Heart left ventricle (tissue), 13 donors: Measurements from ENCODE around the gene PJA1.

Experiments used
- POLR2A ChIP-seq, 2 donors: fragments of 450-650 bp; IDR thresholded peaks; one replicate each; pipeline ENCODE4 v1.6.1; 2017; ENCODE audit warnings: antibody characterized with exemption in 2 of 2, mild to moderate bottlenecking in 2 of 2, moderate library complexity in 2 of 2
- TF ChIP-seq, protein P1 (sequence below), 12 donors: fragments of 200-600 bp; sonication (generic) in 4 of 12; IDR thresholded peaks; one replicate each; pipeline versions ENCODE4 v1.5.0 to v1.8.0; 2018 to 2022; ENCODE audit warnings: antibody characterized with exemption in 12 of 12, mild to moderate bottlenecking in 5 of 12
- donor health status: ischemic (EF 13 %, LVEDD 7.1; RV severe dilation, severe dysfunction).
- donor health status: DM: no; HTN: yes; CAD: no.
- donor health status: DM: no; HTN: no; CAD: no.
- donor health status: ischemic (EF 25% LVEDD 6.9; RV normal size, moderate dysfunction).
- donor health status: ischemic (EF 25% LVEDD 5.7; RV mildly dilated, moderate dysfunction).
- donor health status: ischemic (EF 35%, LVEDD 5.7; RV mildly dilated, moderate dysfunction).
- donor health status: nonischemic (EF 11% LVEDD 7.7; RV severe dilation, severe dysfunction).
- donor health status: DM: yes; HTN: yes; CAD: no.
- donor health status: PGD.
- donor health status: ischemic (EF 29% LVEDD 5.4; RV normal size, mild dysfunction).
- donor health status: nonischemic (EF 23%, LVEDD 6.1; RV moderate dilation, normal function).

DNA sequence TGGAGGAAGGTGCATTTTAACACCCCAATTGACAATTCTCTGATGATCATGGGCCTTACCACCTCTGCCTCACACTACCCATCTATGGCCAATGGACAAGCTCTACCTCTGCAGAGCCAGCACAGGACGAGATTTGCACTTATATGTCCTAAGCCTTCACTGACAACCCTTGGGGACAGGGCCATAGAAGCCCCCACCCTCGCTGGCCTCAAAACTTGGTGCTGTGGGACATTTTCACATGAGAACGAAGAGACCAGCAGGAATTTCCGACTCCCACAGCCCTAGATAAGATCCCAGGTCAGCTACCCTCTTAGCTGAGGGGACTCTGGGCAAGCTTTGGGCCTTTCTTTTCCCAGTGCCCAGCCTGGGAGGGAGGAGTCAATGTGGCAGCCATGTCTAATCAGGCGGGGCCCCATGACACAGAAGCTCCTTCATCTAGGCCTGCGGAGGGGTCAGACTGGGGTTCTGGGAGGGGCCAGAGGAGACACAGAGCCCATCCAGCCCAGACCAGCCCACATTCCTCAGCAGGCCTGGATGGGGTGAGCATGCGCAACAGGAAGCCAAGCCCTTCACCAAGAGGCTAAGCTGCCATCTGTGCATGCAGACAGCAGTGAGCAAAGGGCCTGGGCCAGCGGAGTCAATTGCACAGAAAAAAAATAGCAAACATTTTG is 12.1 kb downstream of the PJA1 start:
- TF ChIP-seq, protein P1, sequence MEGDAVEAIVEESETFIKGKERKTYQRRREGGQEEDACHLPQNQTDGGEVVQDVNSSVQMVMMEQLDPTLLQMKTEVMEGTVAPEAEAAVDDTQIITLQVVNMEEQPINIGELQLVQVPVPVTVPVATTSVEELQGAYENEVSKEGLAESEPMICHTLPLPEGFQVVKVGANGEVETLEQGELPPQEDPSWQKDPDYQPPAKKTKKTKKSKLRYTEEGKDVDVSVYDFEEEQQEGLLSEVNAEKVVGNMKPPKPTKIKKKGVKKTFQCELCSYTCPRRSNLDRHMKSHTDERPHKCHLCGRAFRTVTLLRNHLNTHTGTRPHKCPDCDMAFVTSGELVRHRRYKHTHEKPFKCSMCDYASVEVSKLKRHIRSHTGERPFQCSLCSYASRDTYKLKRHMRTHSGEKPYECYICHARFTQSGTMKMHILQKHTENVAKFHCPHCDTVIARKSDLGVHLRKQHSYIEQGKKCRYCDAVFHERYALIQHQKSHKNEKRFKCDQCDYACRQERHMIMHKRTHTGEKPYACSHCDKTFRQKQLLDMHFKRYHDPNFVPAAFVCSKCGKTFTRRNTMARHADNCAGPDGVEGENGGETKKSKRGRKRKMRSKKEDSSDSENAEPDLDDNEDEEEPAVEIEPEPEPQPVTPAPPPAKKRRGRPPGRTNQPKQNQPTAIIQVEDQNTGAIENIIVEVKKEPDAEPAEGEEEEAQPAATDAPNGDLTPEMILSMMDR (IDR thresholded peaks at IDR 0.05) = no peak
- TF ChIP-seq POLR2A (IDR thresholded peaks at IDR 0.05) = no peak
